GM21576 (cell line): ENCODE results near the gene CASP8.

ENCODE experiments used
- ATAC-seq: cut with Tn5 transposase; IDR thresholded peaks from one replicate; pipeline ENCODE4 v1.9.1; 2021; ENCODE audit warnings: mild to moderate bottlenecking, moderate library complexity; ENCODE audit not compliant: unreplicated experiment

CASP8 gene

GRCh38 chr2:201242571-201243277, 17.6 kb upstream of the CASP8 start:
- ATAC-seq, result no peak

- ATAC-seq, result no peak
These were observed 15.5 kb upstream of the CASP8 start for GRCh38 chr2:201244829-201245228.

GRCh38 chr2:201246280-201246679, 14.1 kb upstream of the CASP8 start:
- no peak for ATAC-seq

DNA sequence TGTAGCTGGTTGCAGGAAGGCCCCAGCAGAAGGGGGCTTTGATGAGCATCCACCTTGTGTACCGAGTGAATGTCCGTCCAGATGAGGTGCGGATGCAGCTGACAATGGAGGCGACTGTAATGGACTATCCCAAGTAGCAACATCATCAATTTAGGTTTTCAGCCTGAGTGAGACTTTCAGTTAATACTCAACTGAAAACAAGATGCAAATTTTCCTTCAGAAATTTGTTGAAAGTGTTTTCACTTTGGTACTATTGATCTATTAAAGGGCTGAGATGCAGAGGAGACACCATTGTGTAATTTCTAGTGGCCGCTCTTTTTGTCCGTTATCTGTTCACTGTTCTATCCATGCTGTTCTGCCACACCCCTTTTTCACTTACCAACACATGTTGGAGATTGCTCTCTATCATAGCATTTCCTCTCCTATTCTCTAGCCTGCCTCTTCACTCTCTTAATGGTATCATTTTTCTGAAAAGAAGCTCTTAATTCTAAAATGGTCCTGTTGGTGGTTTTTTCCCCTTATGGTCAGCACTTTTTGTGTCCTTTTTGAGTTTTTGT, 12.0 kb upstream of the CASP8 start:
- ATAC-seq, result no peak

DNA sequence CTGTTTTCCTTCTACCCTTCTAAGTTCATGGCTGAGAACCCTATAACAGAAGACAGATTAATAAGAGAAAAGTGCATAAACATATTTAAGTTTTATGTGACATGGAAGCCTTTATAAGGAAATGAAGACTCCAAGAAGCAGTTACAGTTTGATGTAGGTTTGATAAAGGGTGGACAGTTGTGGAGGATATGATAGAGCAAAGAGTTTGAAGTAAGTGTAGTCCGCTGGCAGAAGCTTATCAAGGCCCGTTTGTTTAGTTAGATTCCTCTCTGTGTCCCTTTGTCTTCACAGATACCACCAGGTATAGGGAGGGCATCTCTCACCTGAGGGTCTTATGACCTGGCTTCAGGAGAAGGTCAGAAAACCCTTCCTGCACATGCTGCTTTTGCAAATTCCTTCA, 10.4 kb upstream of the CASP8 start:
- no peak for ATAC-seq

GRCh38 chr2:201250741-201251140, 9.6 kb upstream of the CASP8 start:
- ATAC-seq, result no peak

DNA sequence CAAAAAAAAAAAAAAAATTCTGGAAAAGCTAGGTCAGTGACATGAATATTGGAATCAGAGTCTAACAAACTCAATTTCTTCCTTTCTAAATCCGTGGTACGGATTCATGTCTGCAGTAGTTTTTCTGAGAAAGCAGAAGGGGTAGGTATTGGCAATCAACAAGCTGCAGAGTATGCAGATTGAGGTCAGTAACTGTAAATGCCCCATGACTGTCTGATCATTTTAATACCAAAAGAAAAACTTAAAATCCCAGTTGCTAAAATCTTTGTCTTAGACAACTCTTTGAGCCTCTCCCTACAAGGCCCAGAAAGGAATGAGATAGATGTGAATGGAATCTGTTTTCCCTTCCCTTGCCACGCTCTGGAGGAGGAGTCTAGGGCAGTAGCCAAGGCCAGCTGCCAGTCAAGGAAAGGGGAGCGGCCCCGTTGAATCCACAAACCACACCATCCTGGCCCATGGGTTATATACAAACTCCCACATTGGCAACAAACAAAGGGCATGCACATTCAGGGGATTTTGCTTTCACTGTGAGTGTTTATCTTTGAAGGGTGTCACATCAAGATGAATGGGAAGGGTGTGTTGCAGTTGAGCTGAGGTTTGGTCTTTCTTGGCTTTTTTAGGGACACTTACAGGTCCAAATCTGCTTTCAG, 6.1 kb upstream of the CASP8 start:
- ATAC-seq, result no peak

- ATAC-seq, result no peak
These were observed 4.8 kb upstream of the CASP8 start for GRCh38 chr2:201255408-201256033.

- ATAC-seq, result no peak
These were observed 4.3 kb upstream of the CASP8 start for GRCh38 chr2:201256082-201256481.

- ATAC-seq, result peak; percentile 46
These were observed 2.9 kb upstream of the CASP8 start for GRCh38 chr2:201257381-201257955.

GRCh38 chr2:201257956-201258665, 2.2 kb upstream of the CASP8 start:
- peak; percentile 67 for ATAC-seq

- ATAC-seq, result no peak
These were observed 1.4 kb upstream of the CASP8 start for GRCh38 chr2:201258666-201259615.

DNA sequence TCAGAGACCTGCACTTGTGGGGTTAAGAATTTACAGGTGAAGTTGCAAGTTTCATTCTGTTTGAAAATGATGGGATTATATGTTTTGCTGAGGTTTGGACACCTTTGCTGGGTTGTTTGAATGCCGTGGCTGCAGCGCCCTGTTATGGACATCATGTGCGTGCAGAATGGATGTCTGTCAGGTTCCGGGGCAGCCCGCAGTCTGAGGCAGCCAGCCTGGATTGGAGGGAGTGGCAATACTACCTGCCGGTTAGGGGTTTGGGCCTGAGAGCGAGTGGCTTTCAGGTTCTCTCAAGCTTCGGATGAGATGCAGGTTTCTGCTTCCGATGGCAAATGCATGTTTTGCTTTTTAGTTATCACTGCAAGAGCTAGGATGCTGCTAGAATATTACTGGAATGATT, 1.1 kb downstream of the CASP8 start:
- ATAC-seq, result no peak

DNA sequence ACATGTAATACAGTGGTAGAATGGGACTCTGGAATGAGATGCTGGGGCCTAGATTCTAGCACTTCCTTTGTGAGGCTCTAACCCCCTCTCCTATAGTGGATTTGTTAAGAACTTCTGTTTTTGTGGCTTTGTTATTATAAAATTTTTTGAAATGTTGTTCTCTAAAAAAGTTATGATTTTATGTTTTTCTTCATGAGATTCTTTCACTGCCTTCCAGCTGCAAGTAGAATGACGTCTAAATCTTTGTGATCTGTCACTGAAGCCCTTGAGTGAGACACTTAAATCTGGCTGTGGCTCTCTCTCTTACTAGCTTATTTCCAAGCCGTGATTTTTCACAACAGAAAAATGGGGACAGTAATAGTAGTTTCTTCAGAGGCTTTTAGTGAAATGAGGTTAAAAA, 1.6 kb downstream of the CASP8 start:
- ATAC-seq, result no peak

DNA sequence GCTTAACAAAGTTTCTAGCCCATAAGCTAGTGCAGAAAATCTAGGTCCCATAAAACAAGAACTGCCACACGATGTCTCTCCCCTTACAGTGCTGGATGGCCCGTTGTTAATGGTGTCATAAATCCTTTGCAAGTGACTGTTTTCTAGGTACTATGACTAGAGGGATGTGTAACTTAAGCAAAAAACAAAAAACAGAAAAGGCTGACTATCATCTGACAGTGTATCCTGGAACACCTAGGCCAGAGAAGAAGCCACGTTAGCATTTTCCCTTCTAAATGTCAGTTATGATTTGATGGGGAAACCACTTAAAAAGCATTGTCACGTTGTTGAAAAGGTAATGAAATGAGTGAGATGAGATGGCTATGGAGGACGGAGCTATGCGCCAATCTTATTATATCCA, 2.4 kb downstream of the CASP8 start:
- ATAC-seq, result no peak

DNA sequence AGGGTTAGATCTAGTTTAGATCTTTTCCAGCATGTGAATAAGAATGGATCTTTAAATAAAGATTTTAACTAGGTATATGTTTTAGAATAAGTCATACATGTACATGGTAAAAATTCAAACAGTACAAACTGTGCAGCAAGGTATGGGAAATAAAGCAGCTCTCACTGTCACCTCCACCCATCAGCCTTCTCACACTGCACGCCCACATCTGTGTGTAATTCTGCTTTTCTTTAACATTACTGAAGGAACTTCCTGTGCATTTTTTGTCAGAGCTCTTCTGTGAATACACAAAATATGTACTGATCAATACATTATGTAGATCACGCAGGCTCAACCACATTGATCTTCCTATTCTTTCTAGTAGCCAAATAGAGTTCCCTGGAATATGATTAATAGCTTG, 3.4 kb downstream of the CASP8 start:
- no peak for ATAC-seq

- ATAC-seq, result no peak
These were observed 4.3 kb downstream of the CASP8 start for GRCh38 chr2:201264472-201265173.

DNA sequence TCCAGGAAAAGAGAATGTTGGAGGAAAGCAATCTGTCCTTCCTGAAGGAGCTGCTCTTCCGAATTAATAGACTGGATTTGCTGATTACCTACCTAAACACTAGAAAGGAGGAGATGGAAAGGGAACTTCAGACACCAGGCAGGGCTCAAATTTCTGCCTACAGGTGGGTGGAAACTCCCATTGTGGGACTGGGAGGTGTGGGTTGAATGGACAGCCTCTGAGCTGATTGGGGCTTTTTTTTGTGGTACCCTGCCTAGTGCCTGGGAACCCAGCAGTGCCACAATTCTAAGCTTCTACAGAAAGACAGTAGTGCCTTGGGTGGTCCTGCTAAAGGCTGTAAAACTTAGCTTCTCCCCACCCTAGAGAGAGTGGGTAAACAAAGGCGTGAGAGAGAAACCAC, 6.3 kb downstream of the CASP8 start:
- no peak for ATAC-seq

DNA sequence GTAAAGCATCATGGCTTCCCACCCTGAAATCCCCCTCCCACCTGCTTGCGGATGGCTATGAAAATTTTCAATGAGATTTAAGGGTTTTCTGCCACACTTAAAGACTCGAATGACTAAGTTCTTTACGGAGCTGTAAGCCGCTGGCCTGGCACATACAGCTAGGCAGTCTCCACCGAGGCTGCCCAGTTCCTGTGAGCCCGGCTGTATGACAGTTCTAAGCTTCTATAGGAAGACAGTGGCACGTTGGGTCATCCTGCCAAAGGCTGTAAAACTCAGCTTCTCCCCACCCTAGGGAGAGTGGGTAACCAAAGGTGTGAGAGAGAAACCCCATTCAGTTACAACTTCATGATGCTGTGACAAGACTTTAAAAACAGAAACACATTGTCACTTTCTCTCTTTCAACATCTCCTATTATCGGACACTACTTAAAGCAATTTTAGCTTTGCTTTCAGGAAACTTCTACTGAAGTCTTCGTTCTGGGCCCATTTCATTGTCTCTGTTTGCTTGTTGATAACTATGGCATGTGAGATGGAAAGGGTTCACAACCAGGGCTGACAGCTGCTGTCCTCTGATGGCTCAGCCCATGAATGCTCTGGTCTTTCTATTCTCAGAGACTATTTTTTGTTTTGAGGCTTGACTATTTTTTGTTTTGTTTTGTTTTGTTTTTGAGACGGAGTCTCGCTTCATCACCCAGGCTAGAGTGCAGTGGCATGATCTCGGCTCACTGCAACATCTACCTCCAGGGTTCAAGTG, 7.1 kb downstream of the CASP8 start:
- ATAC-seq, result no peak
